Astrocyte of the hippocampus (primary cell): ENCODE data around the gene SEMA4B.
"Not testable (repeated sequence)": the region's sequence is repeated elsewhere in the genome, so short reads cannot be mapped to it uniquely, and the experiment has no call there.

ENCODE experiments used
- DNase-seq: peaks from one replicate; pipeline ENCODE4 v3.0.0; 2011; ENCODE audit warnings: low read depth, low spot score

Gene SEMA4B, protein sequence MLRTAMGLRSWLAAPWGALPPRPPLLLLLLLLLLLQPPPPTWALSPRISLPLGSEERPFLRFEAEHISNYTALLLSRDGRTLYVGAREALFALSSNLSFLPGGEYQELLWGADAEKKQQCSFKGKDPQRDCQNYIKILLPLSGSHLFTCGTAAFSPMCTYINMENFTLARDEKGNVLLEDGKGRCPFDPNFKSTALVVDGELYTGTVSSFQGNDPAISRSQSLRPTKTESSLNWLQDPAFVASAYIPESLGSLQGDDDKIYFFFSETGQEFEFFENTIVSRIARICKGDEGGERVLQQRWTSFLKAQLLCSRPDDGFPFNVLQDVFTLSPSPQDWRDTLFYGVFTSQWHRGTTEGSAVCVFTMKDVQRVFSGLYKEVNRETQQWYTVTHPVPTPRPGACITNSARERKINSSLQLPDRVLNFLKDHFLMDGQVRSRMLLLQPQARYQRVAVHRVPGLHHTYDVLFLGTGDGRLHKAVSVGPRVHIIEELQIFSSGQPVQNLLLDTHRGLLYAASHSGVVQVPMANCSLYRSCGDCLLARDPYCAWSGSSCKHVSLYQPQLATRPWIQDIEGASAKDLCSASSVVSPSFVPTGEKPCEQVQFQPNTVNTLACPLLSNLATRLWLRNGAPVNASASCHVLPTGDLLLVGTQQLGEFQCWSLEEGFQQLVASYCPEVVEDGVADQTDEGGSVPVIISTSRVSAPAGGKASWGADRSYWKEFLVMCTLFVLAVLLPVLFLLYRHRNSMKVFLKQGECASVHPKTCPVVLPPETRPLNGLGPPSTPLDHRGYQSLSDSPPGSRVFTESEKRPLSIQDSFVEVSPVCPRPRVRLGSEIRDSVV

DNA sequence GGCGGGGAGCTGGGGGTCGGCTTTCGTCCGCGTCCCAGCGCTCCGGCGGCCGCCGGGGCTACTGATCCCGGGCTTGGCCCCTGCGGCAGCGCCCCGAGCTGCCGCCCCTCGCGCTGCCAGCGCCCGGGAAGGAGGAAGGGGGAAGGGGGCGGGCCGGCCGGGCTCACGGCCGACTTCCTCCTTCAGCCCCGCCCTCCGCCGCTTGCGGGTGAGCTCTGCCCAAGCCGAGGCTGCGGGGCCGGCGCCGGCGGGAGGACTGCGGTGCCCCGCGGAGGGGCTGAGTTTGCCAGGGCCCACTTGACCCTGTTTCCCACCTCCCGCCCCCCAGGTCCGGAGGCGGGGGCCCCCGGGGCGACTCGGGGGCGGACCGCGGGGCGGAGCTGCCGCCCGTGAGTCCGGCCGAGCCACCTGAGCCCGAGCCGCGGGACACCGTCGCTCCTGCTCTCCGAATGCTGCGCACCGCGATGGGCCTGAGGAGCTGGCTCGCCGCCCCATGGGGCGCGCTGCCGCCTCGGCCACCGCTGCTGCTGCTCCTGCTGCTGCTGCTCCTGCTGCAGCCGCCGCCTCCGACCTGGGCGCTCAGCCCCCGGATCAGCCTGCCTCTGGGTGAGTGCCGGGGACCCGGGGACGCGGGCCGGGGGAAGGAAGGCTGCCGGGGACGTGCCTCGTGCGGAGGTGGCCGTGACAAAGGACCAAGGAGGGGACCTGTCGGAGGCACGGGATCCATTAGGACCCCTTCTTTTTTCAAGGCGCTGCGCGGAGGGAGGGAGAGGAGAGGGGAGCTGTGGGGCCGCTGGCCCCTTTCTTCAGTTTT is at the start of gene SEMA4B:
TSS of gene SEMA4B (plus strand) at position 201 of the 814 bp plus-strand sequence. CDS start at position 450, 249 bp downstream.
- peak; percentile 83 for DNase-seq

DNA sequence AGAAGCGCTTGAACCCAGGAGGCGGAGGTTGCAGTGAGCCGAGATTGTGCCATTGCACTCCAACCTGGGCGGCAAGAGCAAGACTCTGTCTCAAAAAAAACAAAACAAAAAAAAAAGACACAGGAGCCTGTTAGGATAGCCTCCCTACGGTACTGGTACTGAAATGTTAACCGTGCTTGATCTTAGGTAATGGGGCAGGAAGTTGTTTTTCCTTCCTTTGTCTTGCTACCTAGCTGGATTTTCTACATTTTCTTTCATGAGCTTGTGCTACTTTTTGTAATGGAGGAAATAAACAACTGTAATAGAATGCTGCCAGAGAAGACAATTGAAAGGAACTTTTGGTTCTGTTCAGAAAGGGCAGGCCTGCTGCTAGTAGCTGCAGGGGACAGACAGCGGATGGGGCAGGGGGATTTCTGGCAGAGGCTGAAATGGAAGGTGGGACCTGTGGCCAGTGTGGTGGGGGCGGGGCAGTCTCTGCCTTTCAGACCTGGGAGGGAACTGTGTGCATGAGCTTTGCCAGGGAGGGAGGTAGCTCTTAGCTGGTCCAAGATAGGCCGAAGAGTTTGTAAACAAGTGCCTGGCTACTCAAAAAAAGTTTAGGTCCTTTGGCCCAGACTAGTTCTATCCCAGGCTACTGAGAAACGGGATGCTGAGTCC is 49.0 kb upstream of the SEMA4B start:
- DNase-seq = no peak

DNA sequence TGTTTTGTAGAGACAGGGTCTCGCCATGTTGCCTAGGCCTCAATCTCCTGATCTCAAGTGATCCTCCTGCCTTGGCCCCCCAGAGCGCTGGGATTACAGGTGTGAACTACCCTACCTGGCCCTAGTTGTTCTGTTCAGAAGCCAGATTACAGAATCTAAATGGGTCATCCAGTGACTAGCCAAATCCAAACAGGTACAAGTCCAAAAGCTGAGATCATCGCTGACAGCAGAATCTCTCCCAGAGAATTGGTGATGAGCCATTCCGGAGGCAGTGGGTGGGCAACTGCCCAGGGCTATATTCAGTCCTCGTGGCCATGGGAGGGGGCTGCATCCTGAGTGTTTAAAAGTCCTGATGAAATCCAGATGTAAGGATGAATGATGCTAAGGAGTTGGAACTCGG is 47.5 kb upstream of the SEMA4B start:
- no peak for DNase-seq

DNA sequence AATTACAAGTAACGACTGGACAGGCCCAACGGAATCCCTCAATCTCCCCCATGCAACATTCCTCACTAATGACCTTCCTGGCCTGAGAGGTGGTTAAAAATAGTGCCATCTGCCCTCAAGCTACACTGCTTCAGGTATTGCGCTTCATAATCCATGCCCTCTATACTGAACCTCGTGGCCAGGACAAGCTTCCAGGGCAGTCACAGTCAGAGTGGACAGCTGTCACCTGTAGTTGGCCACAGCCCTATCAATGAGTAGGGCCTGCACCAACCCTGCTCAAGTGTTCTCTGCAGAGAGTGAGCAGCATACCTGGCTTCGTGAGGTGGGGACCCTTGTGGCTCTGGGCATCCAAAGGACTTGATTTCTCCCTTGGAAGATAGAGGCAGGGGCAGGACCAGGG is 46.9 kb upstream of the SEMA4B start:
- no peak for DNase-seq

DNA sequence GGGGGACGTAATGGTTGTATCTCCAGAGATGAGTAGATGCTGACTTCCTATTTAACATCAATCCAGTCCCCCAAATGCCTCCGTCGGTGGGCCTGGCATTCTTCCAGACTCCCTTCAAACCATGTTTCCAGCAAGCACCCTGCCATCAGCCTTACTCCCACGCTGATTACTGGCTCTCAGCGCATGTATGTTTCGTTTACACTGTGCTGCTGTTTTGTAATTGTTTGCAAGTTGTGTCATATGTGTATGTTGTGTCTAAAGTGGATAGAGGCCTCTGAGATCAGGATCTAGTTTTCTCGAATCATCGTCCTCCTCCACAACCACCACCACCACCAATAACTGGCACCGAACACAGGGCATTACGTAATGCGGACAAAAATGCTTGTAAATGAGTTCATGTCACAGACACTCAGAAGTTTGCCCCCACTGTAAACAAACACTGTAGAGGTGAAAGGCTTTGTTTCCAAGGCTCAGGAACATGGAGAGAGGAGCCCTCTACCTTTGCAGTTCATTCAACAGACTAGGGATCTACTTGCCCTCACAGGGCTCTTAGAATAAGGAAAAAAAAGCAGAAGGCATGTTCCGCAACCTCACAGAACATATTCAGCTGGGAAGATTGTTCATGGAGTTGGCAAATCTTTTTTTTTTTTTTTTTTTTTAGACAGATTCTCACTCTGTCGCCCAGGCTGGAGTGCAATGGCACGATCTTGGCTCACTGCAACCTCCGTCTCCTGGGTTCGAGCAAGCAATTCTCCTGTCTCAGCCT is 46.1 kb upstream of the SEMA4B start:
- peak; percentile 80 for DNase-seq

DNA sequence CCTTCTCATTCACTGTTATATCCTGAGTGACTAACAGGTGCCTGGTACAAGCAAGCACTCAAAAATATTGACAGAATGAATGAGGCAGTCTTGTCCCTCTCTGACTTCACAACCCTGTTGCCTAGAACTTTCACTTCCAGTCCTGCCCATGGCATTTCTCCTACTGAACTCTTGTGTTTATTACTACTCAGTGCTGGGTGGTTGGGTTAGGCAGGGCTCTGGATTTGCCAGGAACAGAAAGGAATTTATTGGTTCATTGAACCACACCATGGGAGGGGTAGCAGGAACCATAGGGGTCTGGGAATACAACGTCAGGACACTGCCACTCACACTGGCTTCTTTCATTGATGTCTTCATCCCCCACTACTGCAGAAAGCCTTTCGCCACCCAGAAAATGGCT is 41.9 kb upstream of the SEMA4B start:
- DNase-seq = no peak

DNA sequence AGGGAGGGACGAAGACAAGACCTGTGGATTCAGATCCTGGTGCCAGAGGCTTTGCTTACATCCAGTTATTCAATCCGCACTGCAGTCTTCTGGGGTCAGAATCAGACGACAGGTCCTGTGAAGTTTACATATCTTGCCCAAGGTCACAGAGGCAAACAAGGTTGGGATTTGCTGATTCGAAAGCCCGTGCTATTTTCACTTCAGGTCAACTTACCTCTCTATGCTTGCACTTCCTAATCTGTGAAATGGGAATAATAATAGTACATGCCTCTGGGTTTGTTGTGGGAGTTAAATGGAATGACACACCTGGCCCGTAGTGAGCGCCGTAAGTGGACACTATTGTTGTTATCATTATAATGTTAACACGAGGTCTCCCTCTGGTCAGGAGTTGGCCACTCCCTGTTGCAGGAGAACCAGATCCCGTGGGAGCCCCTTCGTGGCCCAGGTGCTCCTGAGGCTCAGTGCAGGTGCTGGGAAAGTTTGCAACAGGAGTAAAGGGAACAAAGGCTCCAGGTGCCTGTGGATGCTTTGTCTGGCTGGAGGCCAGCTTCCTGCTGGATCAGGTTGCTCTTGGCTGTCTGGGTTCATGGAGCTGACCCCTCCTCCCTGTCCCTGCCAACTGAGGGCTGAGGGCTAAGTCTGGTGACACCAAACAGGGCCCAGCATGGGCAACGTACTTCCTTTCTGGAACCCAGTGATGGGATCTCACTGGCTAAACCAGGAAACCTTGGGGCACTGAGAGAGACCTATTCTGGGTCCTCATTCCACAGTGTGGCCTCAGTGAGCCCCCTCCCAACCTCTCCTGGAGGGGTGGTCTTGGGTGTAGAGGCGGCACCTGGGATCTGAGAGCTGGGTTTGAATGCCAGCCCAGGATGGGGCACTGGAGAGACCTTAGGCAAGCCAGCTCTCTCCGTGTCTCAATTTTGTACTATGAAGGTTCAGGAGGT is 40.1 kb upstream of the SEMA4B start:
- DNase-seq = no peak

DNA sequence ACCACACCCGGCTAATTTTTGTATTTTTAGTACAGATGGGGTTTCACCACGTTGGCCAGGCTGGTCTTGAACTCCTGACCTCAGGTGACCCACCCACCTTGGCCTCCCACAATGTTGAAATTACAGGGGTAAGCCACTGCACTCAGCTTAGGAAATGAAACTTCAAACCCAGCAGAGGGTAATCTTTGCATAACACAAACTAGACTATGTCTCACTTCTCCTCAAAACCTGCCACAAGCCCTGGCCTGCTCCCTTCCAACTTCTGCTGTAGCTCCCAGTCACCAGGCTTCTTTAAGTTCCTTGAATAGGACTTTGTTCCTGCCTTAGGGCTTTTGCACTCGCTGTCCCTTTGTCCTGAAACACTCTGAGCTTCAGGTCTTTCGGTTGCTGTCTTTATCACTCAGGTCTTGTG is 39.2 kb upstream of the SEMA4B start:
- no peak for DNase-seq

DNA sequence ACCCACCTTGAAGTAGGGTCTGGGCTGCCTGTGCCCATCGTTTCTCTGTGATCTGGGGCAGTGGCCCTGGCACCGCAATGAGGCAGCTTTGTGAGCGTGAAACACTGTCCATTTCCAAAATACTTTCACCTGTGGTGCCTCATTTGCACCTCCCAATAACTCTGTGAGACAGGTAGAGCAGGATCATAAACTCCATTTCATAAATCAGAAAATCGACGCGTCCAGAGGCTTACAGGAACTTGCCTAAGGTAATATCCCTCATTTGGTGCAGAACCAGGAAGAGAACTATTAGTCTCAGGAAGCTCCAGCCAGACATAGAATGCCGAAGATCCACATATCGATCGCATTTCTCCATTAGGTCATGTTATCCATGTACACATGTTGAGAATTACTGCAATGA is 38.2 kb upstream of the SEMA4B start:
- DNase-seq = no peak

DNA sequence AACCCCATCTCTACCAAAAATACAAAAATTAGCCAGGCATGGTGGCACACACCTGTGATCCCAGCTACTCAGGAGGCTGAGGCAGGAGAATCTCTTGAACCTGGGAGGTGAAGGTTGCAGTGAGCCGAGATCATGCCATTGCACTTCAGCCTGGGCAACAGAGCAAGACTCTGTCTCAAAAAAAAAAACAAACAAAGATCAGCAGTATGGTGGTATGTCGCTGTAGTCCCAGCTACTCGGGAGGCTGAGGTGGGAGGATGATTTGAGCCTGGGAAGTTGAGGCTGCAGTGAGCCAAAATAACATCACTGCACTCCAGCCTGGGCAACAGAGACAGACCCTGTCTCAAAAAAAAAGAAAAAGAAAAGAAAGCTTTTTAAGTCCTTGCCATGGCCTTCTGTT is 36.9 kb upstream of the SEMA4B start:
- DNase-seq = not testable (repeated sequence)

DNA sequence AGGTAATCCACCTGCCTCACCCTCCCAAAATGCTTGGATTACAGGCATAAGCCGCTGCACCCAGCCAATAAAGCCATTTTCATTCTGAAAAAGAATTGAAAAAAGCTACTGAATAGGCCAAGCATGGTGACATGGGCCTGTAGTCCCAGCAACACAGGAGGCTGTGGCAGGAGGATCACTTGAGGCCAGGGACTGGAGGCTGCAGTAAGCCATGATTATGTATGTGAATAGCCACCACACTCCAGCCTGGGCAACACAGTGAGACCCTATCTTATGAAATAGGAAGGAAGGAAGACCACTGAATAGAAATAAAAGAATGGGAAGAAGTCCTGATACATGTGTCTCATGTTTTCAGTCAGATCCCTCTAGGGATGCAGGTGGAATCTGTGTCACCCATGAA is 36.0 kb upstream of the SEMA4B start:
- no peak for DNase-seq

DNA sequence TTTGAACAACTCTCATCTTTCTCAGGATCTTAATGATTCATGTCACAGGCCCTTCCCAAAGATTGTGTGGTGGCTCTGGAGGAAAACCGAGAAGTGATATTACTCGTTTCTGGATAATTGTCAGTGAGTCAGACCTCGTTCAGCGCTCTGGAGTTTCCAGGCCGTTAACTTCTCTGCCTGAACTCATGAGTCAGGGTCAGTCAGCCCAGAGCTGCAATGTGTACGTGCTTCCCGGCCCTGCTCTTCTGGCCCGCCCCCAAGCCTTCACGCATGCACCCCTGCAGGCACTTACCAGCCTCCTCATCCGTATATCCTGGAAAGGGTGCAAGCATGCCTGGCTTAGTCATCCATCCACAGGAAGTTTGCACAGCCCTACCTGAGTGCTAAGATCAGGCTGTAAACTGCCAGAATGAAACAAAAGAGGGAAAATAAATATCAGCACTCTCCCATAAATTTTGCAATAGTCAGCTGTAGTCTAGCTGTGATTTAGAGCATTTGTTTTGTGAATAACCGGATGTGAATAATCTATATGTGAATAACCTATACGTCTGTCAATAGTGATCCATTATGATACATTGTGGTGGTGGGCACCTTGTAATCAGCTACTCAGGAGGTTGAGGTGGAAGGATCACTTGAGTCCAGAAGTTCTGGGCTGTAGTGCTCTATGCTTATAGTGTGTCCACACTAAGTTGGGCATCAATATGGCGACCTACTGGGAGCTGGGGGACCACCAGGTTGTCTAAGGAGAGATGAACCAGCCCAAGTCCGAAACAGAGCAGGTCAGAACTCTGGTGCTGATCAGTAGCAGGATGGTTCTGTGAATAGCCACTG is 35.3 kb upstream of the SEMA4B start:
- DNase-seq = peak; percentile 93

DNA sequence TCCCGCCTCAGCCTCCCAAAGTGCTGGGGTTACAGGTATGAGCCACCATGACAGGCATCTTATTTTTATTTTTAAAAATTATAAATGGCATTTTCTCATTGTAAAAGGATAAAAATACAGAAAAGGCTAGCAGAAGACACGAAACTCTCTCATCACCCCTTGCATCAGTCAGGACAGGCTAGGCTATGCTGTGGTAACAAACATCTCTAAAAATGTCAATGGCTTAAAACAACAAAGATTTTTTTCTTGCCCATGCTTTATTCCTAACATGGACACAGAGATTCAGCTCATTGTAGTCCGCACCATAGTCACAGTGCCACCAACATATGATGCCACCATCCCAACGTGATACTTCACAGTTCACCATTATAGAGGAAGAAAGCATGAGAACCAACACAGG is 34.0 kb upstream of the SEMA4B start:
- DNase-seq = no peak

DNA sequence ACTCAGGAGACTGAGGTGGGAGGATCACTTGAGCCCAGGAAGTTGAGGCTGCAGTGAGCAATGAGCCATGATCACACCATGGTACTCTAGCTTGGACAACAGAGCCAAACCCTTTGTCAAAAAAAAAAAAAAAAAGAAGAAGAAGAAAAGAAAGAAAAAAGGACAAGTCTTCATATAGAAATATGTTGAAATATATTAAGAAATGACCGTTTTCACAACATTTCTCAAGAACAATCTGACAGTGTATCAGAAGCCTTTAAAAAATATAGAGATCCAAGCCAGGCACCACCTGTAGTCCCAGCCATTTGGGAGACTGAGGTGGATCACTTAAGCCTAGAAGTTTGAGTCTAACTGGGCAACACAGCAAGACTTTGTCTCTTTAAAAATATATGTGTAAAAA is 29.5 kb upstream of the SEMA4B start:
- DNase-seq = no peak

DNA sequence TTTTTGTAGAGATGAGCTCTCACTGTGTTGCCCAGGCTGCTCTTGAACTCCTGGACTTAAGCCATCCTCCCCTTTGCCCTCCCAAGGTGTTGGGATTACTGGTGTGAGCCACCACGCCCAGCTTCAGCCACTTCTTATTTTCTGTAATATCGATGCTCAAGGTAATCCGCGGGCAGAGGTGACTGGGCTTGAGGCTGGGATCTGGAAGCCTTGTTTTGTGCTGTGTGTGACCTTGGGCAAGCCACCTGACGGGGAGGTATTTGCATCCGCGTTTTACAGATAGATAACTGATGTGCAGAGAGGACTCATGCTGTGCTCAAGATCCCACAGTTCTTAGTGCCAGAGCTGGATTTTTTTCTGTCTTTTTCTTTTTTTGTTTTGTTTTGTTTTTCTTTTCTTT is 27.8 kb upstream of the SEMA4B start:
- no peak for DNase-seq

DNA sequence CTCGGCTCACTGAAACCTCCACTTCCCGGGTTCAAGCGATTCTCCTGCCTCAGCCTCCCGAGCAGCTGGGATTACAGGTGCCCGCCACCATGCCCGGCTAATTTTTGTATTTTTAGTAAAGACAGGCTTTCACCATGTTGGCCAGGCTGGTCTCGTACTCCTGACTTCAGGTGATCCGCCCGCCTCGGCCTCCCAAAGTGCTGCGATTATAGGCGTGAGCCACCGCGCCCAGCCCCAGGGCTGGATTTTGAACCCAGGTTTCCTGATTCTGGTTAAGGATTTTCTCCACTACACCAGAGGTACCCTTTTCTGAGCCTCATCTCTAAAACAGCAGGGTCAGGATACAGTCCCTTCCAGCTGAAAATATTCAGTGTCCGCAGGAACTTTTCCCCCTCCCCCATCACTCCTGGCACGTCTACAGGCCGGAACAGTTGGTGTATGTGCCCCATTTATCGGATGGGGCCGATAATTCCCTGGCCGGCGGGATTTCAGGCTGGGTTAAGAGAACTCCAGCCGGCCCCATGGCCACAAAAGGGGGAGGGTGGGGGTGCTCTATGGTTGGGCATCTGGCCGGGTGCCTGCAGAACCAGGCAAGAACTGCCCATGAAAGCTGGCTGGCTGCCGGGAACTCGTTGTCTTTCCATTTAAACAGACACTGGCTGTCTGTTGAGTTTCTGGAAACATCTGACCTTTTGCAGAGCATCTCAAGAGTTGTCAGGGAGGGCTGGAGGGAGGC is 26.8 kb upstream of the SEMA4B start:
- peak; percentile 43 for DNase-seq

DNA sequence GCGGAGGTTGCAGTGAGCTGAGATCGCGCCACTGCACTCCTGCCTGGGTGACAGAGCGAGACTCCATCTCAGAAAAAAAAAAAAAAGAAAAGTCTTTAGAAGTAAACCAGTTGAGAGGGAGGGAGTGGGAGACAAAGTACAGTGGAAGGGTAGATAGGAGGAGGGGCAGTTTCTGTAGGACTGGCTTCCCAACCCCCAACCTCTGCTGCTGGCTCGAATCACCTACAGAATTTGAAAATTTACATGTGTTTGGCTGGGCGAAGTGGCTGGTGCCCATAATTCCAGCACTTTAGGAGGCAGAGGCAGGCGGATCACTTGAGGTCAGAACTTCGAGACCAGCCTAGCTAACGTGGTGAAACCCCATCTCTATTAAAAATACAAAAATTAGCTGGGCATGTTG is 24.1 kb upstream of the SEMA4B start:
- DNase-seq = no peak
